GM19324 (cell line): Measurements from ENCODE around the gene MRLN.
"Not testable (repeated sequence)": the region's sequence is repeated elsewhere in the genome, so short reads cannot be mapped to it uniquely, and the experiment has no call there.

Experiments used
- ATAC-seq: cut with Tn5 transposase; IDR thresholded peaks from one replicate; pipeline ENCODE4 v1.9.1; 2021; ENCODE audit warnings: mild to moderate bottlenecking, moderate library complexity; ENCODE audit not compliant: unreplicated experiment, low FRiP score

The MRLN gene

GRCh38 chr10:59748834-59749233 is 4.4 kb downstream of the MRLN start:
- ATAC-seq, result no peak

GRCh38 chr10:59745163-59745650 is 8.0 kb downstream of the MRLN start:
- no peak for ATAC-seq

- not testable (repeated sequence) for ATAC-seq
These were observed 8.5 kb downstream of the MRLN start for GRCh38 chr10:59744762-59745161.

- ATAC-seq, result not testable (repeated sequence)
These were observed 9.1 kb downstream of the MRLN start for GRCh38 chr10:59744156-59744555.

GRCh38 chr10:59741583-59741982 is 11.7 kb downstream of the MRLN start:
- ATAC-seq, result no peak

GRCh38 chr10:59741048-59741447 is 12.2 kb downstream of the MRLN start:
- ATAC-seq, result no peak

- no peak for ATAC-seq
These were observed 16.5 kb downstream of the MRLN start for GRCh38 chr10:59736749-59737148.

- ATAC-seq, result no peak
These were observed 18.0 kb downstream of the MRLN start for GRCh38 chr10:59735296-59735695.

- ATAC-seq, result no peak
These were observed 19.2 kb downstream of the MRLN start for GRCh38 chr10:59734014-59734462.

- not testable (repeated sequence) for ATAC-seq
These were observed 19.8 kb downstream of the MRLN start for GRCh38 chr10:59733321-59734013.

- ATAC-seq, result not testable (repeated sequence)
These were observed 20.4 kb downstream of the MRLN start for GRCh38 chr10:59732849-59733248.

GRCh38 chr10:59729167-59729566 is 24.1 kb downstream of the MRLN start:
- not testable (repeated sequence) for ATAC-seq

- ATAC-seq, result no peak
These were observed 28.9 kb downstream of the MRLN start for GRCh38 chr10:59724098-59724938.

- no peak for ATAC-seq
These were observed 32.9 kb downstream of the MRLN start for GRCh38 chr10:59720377-59720776.

GRCh38 chr10:59719374-59719773 is 33.9 kb downstream of the MRLN start:
- no peak for ATAC-seq

GRCh38 chr10:59718257-59718656 is 35.0 kb downstream of the MRLN start:
- no peak for ATAC-seq

GRCh38 chr10:59713196-59713821 is 39.9 kb downstream of the MRLN start:
- no peak for ATAC-seq

- no peak for ATAC-seq
These were observed 41.3 kb downstream of the MRLN start for GRCh38 chr10:59711871-59712494.

- peak; percentile 82 for ATAC-seq
These were observed 43.7 kb downstream of the MRLN start, which contains the start of gene SLC16A9 for GRCh38 chr10:59709395-59710125. SLC16A9 (minus strand) TSS chr10:59709850; CDS start chr10:59684291, 25,559 bp downstream.
